ENCODE data around the gene MAPK4. TPM values are rescaled to one million over a fixed set of nuclear protein-coding genes. Genes with fewer than 3 reads are reported as not detected.

The MAPK4 gene
- total and polyA plus RNA-seq, 2 of the 4 experiments (the other 2 are of a cell fraction), result not detected

DNA sequence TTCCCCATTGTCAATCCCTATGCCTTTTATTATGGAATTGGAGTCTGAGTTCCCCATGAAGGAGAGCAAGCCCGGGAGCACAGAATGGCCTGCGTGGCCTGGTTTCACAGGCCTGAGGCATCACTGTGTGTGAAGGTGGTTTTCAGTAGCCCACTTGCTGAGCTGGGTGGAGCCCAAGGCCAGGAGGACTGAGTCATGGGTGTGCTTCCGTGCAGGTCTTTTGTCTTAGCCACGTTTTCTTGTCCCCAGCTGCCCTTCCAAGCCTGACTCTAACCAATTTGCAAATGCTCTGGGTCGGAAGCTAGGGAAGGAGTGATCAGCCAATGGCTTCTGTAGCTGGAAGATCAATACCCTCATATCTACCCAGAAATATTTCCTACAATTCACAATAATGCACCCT, 119.2 kb downstream of the MAPK4 start:
- Histone ChIP-seq H3K4me1 (ENCODE audit: control insufficient read depth, insufficient read depth, low read length) (no peaks in the 10 kb centered on the region), H3K27ac (ENCODE audit: insufficient read depth, low read length) (no peak overlapping the region), H4K91ac (ENCODE audit: insufficient read depth, low read depth, low read length) (no peak overlapping the region), H3K36me3 (ENCODE audit: control insufficient read depth, insufficient read depth, low read length) (no peaks in the 10 kb centered on the region), H4K8ac (ENCODE audit: low read depth in 2 of 2, low read length in 2 of 2) (no peak overlapping the region), H3K79me1 (ENCODE audit: low read depth in 1 of 2, low read length in 2 of 2) (no peaks in the 10 kb centered on the region), H2AFZ (replicated peaks; ENCODE audit: low read length, poor library complexity) (no peak overlapping the region), H3K27me3 (ENCODE audit: control insufficient read depth, insufficient read depth, low read length) (no peaks in the 10 kb centered on the region), H2BK15ac (ENCODE audit: low read depth, low read length) (no peak overlapping the region), H3K23ac (ENCODE audit: low read depth, low read length) (no peak overlapping the region), H4K20me1 (ENCODE audit: insufficient read depth, low read length) (no peaks in the 10 kb centered on the region), H3K14ac (replicated peaks; ENCODE audit: low read depth, low read length) (no peak overlapping the region), H2AK5ac (ENCODE audit: low read depth, low read length) (no peak overlapping the region), H3K4ac (ENCODE audit: low read depth, low read length) (no peak overlapping the region), H3K9me1 (ENCODE audit: insufficient read depth, low read length) (no peaks in the 10 kb centered on the region), H2AK9ac (replicated peaks; ENCODE audit: low read depth, low read length, poor library complexity) (no peak overlapping the region), H3K56ac (ENCODE audit: extremely low read depth, insufficient read depth, low read length) (no peak overlapping the region), H3K18ac (ENCODE audit: low read depth, low read length) (no peak overlapping the region), H3K4me2 (ENCODE audit: low read depth, low read length) (no peak overlapping the region), H3K9me3 (ENCODE audit: control insufficient read depth, insufficient read depth, low read length) (no peaks in the 10 kb centered on the region), H2BK20ac (ENCODE audit: low read depth, low read length) (no peak overlapping the region), H2BK5ac (ENCODE audit: low read depth, low read length, poor library complexity, severe bottlenecking) (no peak overlapping the region), H2BK120ac (ENCODE audit: low read depth, low read length) (no peak overlapping the region), H4K5ac (ENCODE audit: low read depth, low read length) (no peak overlapping the region), H3K4me3 (ENCODE audit: insufficient read depth, low read depth, low read length) (no peak overlapping the region), H3K9ac (ENCODE audit: low read depth, low read length) (no peak overlapping the region)
- no TSS peak for BruUV-seq (replicated peaks)
- ChIA-PET POLR2A (ENCODE audit: unreplicated experiment) (no interaction called here), CTCF (no interaction called here)
- ATAC-seq (ENCODE audit: low read depth) (no peak), DNase-seq (no peak)
- intact Hi-C loops (cut with micrococcal nuclease) (loop anchor here (2.0 kb wide), 1 partner anchor 54 kb away; no protein-coding TSS in a partner anchor), in situ Hi-C loops (cut with MboI; ENCODE audit: low sequenced_read_pairs) (no loop called here), dilution Hi-C loops (cut with HindIII; ENCODE audit: low sequenced_read_pairs, unreplicated experiment) (no loop called here)
- TF ChIP-seq SMC3 (IDR thresholded peaks at IDR 0.05; ENCODE audit: low read depth, low read length) (no peak), RFX5 (IDR thresholded peaks at IDR 0.05; ENCODE audit: low read depth, low read length) (no peak), RCOR1 (IDR thresholded peaks at IDR 0.05; ENCODE audit: insufficient replicate concordance, low read length) (no peak), BHLHE40 (IDR thresholded peaks at IDR 0.05; ENCODE audit: low read depth, low read length) (no peak), MXI1 (IDR thresholded peaks at IDR 0.05; ENCODE audit: borderline replicate concordance, low read depth, low read length) (no peak), RAD21 (IDR thresholded peaks at IDR 0.05; ENCODE audit: low read length) (no peak), MAFK (IDR thresholded peaks at IDR 0.05; ENCODE audit: low read depth, low read length) (no peak), NFE2L2 (IDR thresholded peaks at IDR 0.05; ENCODE audit: low read depth, low read length) (no peak), FOS (IDR thresholded peaks at IDR 0.05; ENCODE audit: low read depth, low read length) (no peak)
- TF ChIP-seq, protein P1, sequence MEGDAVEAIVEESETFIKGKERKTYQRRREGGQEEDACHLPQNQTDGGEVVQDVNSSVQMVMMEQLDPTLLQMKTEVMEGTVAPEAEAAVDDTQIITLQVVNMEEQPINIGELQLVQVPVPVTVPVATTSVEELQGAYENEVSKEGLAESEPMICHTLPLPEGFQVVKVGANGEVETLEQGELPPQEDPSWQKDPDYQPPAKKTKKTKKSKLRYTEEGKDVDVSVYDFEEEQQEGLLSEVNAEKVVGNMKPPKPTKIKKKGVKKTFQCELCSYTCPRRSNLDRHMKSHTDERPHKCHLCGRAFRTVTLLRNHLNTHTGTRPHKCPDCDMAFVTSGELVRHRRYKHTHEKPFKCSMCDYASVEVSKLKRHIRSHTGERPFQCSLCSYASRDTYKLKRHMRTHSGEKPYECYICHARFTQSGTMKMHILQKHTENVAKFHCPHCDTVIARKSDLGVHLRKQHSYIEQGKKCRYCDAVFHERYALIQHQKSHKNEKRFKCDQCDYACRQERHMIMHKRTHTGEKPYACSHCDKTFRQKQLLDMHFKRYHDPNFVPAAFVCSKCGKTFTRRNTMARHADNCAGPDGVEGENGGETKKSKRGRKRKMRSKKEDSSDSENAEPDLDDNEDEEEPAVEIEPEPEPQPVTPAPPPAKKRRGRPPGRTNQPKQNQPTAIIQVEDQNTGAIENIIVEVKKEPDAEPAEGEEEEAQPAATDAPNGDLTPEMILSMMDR (conservative IDR thresholded peaks at IDR 0.05; ENCODE audit: low read depth, low read length), result no peak
- TF ChIP-seq, protein P2, sequence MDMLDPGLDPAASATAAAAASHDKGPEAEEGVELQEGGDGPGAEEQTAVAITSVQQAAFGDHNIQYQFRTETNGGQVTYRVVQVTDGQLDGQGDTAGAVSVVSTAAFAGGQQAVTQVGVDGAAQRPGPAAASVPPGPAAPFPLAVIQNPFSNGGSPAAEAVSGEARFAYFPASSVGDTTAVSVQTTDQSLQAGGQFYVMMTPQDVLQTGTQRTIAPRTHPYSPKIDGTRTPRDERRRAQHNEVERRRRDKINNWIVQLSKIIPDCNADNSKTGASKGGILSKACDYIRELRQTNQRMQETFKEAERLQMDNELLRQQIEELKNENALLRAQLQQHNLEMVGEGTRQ (IDR thresholded peaks at IDR 0.05; ENCODE audit: low read depth, low read length), result no peak
- WGBS, 2 experiments (ENCODE audit: extremely low coverage in 2 of 2, insufficient read length in 1 of 2), result no CpG with 5 or more reads among the region's 5 CpGs
